ENCODE data around the gene KCP.

KCP gene

DNA sequence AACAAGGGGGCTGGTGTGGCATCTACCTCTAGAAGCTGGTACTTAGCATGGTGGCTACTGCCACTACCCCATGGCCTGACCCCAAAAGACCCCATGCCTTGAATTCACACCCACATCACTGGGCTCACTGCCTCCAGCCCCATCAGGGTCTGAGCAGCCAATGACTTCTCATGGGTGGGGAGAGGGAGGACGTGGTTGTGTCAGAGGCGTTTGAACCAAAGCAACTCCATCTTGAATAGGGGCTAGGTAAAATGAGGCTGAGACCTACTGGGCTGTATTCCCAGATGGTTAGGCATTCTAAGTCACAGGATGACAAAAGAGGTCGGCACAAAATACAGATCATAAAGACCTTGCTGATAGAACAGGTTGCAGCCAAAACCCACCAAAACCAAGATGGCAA, 15.2 kb downstream of the KCP start:
- TF ChIP-seq, protein P1, sequence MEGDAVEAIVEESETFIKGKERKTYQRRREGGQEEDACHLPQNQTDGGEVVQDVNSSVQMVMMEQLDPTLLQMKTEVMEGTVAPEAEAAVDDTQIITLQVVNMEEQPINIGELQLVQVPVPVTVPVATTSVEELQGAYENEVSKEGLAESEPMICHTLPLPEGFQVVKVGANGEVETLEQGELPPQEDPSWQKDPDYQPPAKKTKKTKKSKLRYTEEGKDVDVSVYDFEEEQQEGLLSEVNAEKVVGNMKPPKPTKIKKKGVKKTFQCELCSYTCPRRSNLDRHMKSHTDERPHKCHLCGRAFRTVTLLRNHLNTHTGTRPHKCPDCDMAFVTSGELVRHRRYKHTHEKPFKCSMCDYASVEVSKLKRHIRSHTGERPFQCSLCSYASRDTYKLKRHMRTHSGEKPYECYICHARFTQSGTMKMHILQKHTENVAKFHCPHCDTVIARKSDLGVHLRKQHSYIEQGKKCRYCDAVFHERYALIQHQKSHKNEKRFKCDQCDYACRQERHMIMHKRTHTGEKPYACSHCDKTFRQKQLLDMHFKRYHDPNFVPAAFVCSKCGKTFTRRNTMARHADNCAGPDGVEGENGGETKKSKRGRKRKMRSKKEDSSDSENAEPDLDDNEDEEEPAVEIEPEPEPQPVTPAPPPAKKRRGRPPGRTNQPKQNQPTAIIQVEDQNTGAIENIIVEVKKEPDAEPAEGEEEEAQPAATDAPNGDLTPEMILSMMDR (IDR thresholded peaks at IDR 0.05; ENCODE audit: control insufficient read depth, insufficient read depth, low read depth, low read length, missing control alignments) = no peak
- DNase-seq (ENCODE audit: low read depth) = no peak
- no peak overlapping the region for H3K4me3 ChIP-seq (ENCODE audit: control insufficient read depth, low read depth, low read length)

DNA sequence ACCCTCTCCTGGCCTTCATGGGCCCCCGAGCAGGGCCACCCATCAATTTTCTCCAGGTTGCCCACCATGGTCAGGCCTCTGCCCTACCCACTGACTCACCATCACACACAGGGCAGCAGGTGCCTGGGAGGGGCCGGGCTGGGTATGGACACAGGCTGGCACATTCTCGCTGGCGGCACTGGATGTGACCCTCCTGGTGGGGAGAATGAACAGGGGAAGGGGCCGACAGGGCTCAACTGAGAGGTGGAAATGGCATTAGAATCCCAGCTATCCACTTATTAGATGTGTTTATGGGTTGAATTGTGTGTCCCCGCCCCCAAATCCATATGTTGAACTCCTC, 16.4 kb downstream of the KCP start:
- TF ChIP-seq, protein P1 (IDR thresholded peaks at IDR 0.05; ENCODE audit: control insufficient read depth, insufficient read depth, low read depth, low read length, missing control alignments) = no peak
- no peak for DNase-seq (ENCODE audit: low read depth)
- no peak overlapping the region for H3K4me3 ChIP-seq (ENCODE audit: control insufficient read depth, low read depth, low read length)

DNA sequence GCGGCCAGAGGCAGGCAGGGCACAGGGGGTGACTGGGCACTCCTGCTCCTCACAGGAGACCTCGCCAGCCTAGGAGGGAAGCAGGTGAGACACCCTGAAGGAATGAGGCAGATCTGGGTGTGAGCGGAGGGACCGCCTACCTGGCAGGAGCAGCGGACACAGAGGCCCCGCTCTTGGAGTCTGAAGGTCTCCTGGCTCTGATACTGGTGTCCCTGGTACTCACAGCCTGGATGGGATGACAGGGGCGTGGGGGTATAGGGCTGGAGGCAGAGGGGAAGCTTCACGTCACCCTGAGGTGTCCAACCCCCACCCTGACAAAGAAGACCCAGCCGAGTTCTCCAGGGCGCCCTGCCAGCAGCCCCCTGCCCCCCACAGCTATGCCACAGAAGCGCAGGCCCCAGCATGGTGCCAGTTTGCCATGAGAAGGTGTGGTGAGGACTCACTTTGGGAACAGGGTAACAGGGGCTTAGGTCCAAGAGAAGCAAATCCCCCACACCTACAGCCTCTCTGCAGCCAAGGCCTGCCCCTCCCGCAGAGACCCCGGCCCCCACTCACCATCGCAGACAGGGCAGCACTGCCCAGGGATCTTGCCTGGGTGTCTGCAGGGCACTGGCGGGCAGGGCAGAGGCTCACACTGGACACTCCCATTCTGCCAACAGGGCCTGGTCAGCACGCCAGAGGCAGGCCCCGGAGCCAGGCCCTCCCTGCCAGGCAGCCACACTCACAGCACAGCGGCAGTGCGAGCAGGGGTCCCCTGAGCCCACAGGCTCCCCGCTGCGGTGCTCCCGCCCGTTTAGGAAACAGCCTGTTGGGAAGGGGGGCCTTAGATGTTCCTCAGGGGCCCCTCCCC, 17.0 kb downstream of the KCP start:
- DNase-seq (ENCODE audit: low read depth) = no peak
- TF ChIP-seq, protein P1 (IDR thresholded peaks at IDR 0.05; ENCODE audit: control insufficient read depth, insufficient read depth, low read depth, low read length, missing control alignments) = no peak
- H3K4me3 ChIP-seq (ENCODE audit: control insufficient read depth, low read depth, low read length) = no peak overlapping the region

DNA sequence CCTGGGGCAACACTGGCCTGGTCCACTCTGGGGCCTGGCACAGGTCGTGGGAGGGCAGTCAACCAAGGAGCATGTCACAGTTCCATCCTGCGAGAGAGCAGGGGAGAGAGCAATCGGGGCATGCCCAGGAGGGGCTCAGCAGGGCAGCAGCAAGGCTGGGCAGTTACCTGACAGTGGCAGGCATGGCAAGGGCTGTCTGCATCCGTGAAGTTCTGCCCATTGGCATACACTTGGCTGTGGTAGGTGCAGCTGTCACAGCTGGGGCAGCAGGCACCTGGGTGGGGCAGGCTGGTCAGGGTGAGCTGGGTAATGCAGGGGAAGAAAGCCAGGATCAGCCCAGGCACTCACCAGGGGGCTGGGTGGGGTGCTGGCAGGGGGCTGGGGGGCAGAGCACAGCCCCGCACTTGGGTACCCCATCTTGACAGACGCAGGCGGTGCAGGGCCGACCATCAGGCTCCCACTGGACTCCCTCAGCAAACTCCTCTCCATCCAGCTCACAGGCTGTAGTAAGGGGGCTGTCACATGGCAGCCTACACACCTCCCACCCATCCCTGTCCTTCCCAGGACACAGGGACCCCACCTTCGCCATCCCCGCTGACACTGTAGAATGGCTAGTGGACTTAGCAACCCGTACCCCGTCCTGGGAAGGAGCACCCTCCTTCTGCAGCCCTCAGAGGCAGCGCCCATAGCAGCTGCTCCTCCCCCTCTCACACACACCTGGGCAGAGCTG, 17.8 kb downstream of the KCP start:
- TF ChIP-seq, protein P1 (IDR thresholded peaks at IDR 0.05; ENCODE audit: control insufficient read depth, insufficient read depth, low read depth, low read length, missing control alignments) = no peak
- no peak overlapping the region for H3K4me3 ChIP-seq (ENCODE audit: control insufficient read depth, low read depth, low read length)
- DNase-seq (ENCODE audit: low read depth) = no peak

DNA sequence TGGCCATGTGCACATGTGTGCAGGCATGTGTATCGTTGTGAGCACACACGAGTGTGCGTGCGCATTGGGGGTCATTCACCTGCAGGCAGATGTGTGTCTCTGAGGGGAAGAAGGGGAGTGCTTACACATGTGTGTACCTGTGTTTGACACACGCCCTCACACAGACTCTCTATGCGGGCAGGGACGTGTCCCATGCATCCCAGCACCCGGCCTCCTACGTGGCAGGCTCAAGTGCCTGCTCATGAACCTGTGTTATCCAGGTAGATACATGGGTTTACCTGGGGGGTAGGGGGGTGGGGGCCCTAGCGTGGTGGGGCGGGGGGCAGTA, 18.6 kb downstream of the KCP start:
- DNase-seq (ENCODE audit: low read depth) = no peak
- TF ChIP-seq, protein P1 (IDR thresholded peaks at IDR 0.05; ENCODE audit: control insufficient read depth, insufficient read depth, low read depth, low read length, missing control alignments) = no peak
- H3K4me3 ChIP-seq (ENCODE audit: control insufficient read depth, low read depth, low read length) = no peak overlapping the region

DNA sequence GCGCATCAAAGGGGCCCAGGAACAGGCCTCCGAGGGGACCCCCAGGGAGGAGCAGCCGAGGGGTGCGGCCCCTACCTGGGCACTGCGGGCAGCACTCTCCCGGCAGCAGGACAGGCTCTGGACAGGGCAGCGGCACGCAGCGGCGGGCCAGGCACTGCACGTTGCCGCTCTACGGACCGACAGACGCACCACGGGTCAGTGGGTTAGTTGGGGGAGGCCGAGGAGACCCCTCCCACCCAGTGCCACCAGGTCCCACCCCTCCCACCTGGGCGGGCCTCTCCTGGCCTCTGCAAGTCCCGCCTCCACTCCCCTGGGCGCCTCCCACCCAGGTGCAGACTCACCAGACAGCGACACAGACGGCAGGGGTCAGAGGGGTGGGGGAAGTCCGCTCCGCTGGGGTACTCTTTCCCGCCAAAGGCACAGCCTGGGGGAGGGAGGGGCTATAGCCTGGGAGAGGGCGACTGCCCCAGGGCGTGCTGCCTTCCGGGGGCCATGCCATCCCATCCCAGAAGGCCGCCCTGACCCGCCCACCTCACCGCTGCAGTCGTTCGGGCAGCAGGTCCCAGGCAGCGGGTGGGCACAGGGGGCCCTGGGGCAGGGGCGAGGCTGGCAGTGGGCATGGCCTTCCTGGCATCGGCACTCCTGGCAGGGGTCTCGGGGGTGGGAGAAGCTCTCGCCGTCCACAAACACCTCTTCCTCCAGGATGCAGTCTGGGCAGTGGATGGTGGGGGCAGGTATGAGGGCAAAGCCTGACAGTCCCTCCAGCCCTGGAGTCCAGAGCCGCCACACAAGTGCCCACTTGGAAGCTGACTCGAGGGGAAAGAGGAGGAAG, 19.2 kb downstream of the KCP start:
- no peak overlapping the region for H3K4me3 ChIP-seq (ENCODE audit: control insufficient read depth, low read depth, low read length)
- no peak for DNase-seq (ENCODE audit: low read depth)
- TF ChIP-seq, protein P1 (IDR thresholded peaks at IDR 0.05; ENCODE audit: control insufficient read depth, insufficient read depth, low read depth, low read length, missing control alignments) = no peak
